Karpas-422 (cell line): ENCODE measurements around the gene FUZ. TPM values are rescaled to one million over a fixed set of nuclear protein-coding genes. Genes with fewer than 3 reads are reported as not detected.

ENCODE experiments used
- DNase-seq: peaks from one replicate; pipeline ENCODE4 v3.0.0-alpha.2; 2015
- H2AFZ ChIP-seq: fragments of 200-600 bp; sonication (generic); 2 replicates; pipeline ENCODE4 v1.6.1; 2014; ENCODE audit warnings: antibody characterized with exemption, low read length, mixed read lengths
- H3K27ac ChIP-seq: fragments of 200-600 bp; sonication (generic); 2 replicates; pipeline ENCODE4 v1.5.1; 2014; ENCODE audit warnings: mild to moderate bottlenecking, low read length, moderate library complexity
- H3K27me3 ChIP-seq: fragments of 200-600 bp; sonication (generic); 2 replicates; pipeline ENCODE4 v1.6.1; 2014; ENCODE audit warnings: low read length, mixed read lengths
- H3K36me3 ChIP-seq: fragments of 200-600 bp; sonication (generic); 2 replicates; pipeline ENCODE4 v1.6.1; 2014; ENCODE audit warnings: low read length, mixed read lengths; ENCODE audit not compliant: insufficient read depth
- H3K4me1 ChIP-seq: fragments of 200-600 bp; sonication (generic); 2 replicates; pipeline ENCODE4 v1.6.1; 2014; ENCODE audit warnings: mild to moderate bottlenecking, low read length, mixed read lengths
- H3K4me2 ChIP-seq: fragments of 200-600 bp; sonication (generic); 2 replicates; pipeline ENCODE4 v1.6.1; 2014; ENCODE audit warnings: low read length, low read depth, mild to moderate bottlenecking; ENCODE audit not compliant: poor library complexity, severe bottlenecking
- H3K4me3 ChIP-seq: fragments of 200-600 bp; sonication (generic); 2 replicates; pipeline ENCODE4 v1.5.1; 2014; ENCODE audit warnings: mild to moderate bottlenecking, antibody characterized with exemption, low read length, mixed read lengths
- H3K79me2 ChIP-seq: fragments of 200-600 bp; sonication (generic); 2 replicates; pipeline ENCODE4 v1.6.1; 2014; ENCODE audit warnings: mild to moderate bottlenecking, low read length, mixed read lengths
- H3K9ac ChIP-seq: fragments of 200-600 bp; sonication (generic); 2 replicates; pipeline ENCODE4 v1.6.0; 2014; ENCODE audit warnings: low read length
- H3K9me2 ChIP-seq: fragments of 200-600 bp; sonication (generic), shearing (Covaris generic); replicated peaks from 2 replicates; pipeline ENCODE4 v1.6.0; 2014; ENCODE audit warnings: mild to moderate bottlenecking, low read length, moderate library complexity; ENCODE audit not compliant: insufficient read depth
- H3K9me3 ChIP-seq: fragments of 300-700, 200-600 bp; sonication (generic); 2 replicates; pipeline ENCODE4 v1.6.1; 2014; ENCODE audit warnings: low read length, mixed read lengths
- H4K20me1 ChIP-seq: fragments of 200-600 bp; sonication (generic); 2 replicates; pipeline ENCODE4 v1.6.1; 2014; ENCODE audit warnings: mild to moderate bottlenecking, antibody characterized with exemption, low read length, low read depth; ENCODE audit not compliant: insufficient read depth
- total RNA-seq: library from RNA; depleted of rRNA; stranded (reverse); fragments of >200 nt; shearing (Covaris generic); gene quantifications from 2 replicates; pipeline ENCODE4 v1.2.3, GENCODE V29; 2014; ENCODE audit warnings: low replicate concordance; rRNA removed

Gene FUZ, protein sequence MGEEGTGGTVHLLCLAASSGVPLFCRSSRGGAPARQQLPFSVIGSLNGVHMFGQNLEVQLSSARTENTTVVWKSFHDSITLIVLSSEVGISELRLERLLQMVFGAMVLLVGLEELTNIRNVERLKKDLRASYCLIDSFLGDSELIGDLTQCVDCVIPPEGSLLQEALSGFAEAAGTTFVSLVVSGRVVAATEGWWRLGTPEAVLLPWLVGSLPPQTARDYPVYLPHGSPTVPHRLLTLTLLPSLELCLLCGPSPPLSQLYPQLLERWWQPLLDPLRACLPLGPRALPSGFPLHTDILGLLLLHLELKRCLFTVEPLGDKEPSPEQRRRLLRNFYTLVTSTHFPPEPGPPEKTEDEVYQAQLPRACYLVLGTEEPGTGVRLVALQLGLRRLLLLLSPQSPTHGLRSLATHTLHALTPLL
- 15.8 and 38.3 TPM in 2 replicates for total RNA-seq

DNA sequence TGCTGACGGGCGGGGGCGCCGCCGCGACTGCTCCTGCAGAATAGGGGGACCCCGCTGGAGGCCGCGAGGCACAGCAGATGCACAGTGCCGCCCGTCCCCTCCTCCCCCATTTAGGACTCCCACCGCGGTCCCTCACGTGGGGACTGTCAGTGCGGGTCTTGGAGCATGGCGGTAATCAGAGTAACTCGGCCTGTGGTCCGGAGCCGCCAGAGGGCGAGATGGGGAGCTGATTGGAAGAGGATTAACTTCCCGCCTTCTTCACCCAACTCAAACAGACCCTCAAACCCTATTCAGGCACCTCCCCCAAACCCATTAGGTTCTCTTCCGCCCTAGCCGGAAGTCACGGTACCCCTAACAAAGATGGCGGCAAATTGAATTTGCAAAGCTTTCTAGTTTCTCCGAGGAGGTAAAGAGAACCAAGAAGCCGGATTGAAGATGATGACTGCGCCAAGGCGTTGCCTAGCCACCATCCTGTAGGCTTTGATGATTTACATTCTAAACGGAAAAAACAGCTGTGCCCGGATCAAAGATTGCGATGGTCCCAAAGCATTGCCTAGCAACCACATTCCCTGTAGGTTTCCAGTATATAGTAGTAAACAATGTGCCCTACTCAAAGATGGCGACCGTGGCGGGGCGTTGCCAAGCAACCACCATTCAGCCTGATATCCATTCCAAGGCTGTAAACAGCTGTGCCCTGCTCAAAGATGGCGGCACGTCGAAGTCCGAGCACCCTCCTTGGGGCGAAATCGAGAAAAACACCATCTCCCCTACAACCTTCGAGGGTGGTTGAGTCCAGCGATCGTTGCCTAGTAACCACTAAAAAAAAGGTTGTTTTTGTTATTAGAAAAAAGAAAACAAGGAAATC, at the start of gene FUZ:
Gene FUZ, minus strand, starts transcription at position 296 of the 865 bp plus-strand sequence. Its CDS starts 186 bp downstream, at position 110.
- H2AFZ ChIP-seq: peak within 1 kb of the TSS; percentile 52

GRCh38 chr19:49862391-49863253, 49.5 kb upstream of the FUZ start:
- DNase-seq: peak; percentile 67
- peaks cover 18% of the 10 kb centered on the region for H3K4me1 ChIP-seq
- no peaks in the 10 kb centered on the region for H3K9me3 ChIP-seq
- H3K4me2 ChIP-seq: no peak overlapping the region
- H3K27ac ChIP-seq: no peak overlapping the region
- H3K9me2 ChIP-seq: no peaks in the 10 kb centered on the region
- H3K4me3 ChIP-seq: no peak overlapping the region
- no peaks in the 10 kb centered on the region for H3K27me3 ChIP-seq
- H3K9ac ChIP-seq: no peak overlapping the region
- H3K36me3 ChIP-seq: peaks cover 35% of the 10 kb centered on the region
- H2AFZ ChIP-seq: no peak overlapping the region
- H4K20me1 ChIP-seq: peaks cover 35% of the 10 kb centered on the region
- peaks cover 31% of the 10 kb centered on the region for H3K79me2 ChIP-seq

More for the DNA sequence above, at the start of gene FUZ:
- no peaks in the 10 kb centered on the region for H3K9me2 ChIP-seq
- peak within 1 kb of the TSS; percentile 62 for H3K27ac ChIP-seq
- H3K4me3 ChIP-seq: peak within 1 kb of the TSS; percentile 65
- H4K20me1 ChIP-seq: no peaks in the 10 kb centered on the region
- peaks cover 38% of the 10 kb centered on the region for H3K4me1 ChIP-seq
- peak within 1 kb of the TSS; percentile 64 for H3K9ac ChIP-seq
- H3K79me2 ChIP-seq: peaks cover under 1% of the 10 kb centered on the region
- peak within 1 kb of the TSS; percentile 65 for H3K4me2 ChIP-seq
- H3K27me3 ChIP-seq: no peaks in the 10 kb centered on the region
- no peaks in the 10 kb centered on the region for H3K9me3 ChIP-seq
- DNase-seq: peak; percentile 100
- H3K36me3 ChIP-seq: no peaks in the 10 kb centered on the region

- Histone ChIP-seq H3K36me3 (peaks cover 43% of the 10 kb centered on the region), H3K27me3 (no peaks in the 10 kb centered on the region), H2AFZ (no peak overlapping the region), H3K9ac (no peak overlapping the region), H3K4me3 (no peak overlapping the region), H3K27ac (no peak overlapping the region), H3K9me3 (no peaks in the 10 kb centered on the region), H4K20me1 (peaks cover 35% of the 10 kb centered on the region), H3K79me2 (peaks cover 29% of the 10 kb centered on the region), H3K9me2 (no peaks in the 10 kb centered on the region), H3K4me1 (peaks cover 16% of the 10 kb centered on the region), H3K4me2 (no peak overlapping the region)
- DNase-seq: no peak
These were observed 48.7 kb upstream of the FUZ start for GRCh38 chr19:49861541-49862378.

DNA sequence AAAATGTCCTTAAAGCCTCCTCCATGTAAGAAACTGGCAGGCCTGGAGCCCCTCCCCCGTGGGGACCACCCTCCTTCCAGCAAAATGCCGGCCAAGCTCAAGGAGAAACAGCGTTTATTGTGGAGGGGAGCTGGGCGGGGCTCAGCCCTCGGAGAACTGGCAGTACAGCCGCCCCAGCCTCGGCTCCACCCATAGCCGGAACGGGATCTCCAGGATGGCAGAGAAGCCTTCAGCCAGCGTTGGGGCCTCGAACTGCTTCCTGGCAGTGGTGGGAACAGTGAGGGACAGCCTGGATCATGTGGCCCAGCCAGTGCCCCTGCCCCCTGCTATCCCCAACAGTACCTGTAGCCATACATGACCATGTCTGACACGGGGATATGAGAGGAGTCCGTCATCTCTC, 48.0 kb upstream of the FUZ start:
- Histone ChIP-seq H3K9me2 (no peaks in the 10 kb centered on the region), H3K9me3 (no peaks in the 10 kb centered on the region), H3K9ac (no peak overlapping the region), H3K27ac (no peak overlapping the region), H3K4me1 (peaks cover 11% of the 10 kb centered on the region), H3K4me2 (no peak overlapping the region), H4K20me1 (peaks cover 34% of the 10 kb centered on the region), H2AFZ (no peak overlapping the region), H3K36me3 (peaks cover 48% of the 10 kb centered on the region), H3K4me3 (no peak overlapping the region), H3K79me2 (peaks cover 22% of the 10 kb centered on the region), H3K27me3 (no peaks in the 10 kb centered on the region)
- no peak for DNase-seq

DNA sequence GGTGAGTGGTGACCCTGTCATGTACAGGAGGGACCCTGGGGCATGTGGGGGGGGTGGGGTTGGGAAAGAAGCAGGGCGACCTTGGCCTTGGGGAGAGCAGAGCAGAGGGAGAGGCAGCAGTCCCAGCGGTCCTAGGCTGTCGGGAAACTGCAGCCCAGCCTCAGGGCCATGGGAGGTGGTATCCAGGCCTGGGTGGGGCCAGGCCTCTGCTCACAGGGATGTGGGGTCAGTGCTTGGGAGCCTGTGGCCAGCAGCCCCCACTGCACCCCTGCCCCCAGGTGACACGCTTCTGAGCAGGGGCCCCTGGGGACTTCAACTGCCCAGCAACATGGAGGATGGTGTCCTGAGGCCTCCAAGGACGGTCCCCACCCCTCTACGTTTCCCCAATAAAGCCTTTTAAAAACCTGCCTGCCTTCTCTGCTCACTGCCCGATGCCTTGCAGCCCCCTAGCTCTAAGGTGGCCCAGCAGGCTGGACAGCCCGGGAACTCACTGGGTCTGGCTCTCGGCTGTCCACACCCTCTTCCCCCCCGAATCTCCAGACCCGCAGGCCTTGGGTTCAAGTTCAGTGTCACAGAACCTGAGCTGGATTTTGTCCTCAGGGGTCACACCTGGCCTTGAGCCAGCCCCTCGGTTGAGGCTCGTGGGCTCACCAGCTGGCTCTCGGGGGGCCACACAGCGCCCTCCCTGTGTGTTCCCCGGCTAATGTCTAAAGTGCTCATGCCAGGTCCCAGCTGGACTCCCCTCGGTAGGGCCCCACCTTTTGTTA, 47.4 kb upstream of the FUZ start:
- no peak overlapping the region for H3K4me2 ChIP-seq
- H3K36me3 ChIP-seq: peaks cover 48% of the 10 kb centered on the region
- peaks cover 38% of the 10 kb centered on the region for H4K20me1 ChIP-seq
- peaks cover 5% of the 10 kb centered on the region for H3K4me1 ChIP-seq
- no peak for DNase-seq
- no peak overlapping the region for H2AFZ ChIP-seq
- no peak overlapping the region for H3K4me3 ChIP-seq
- no peaks in the 10 kb centered on the region for H3K9me2 ChIP-seq
- H3K79me2 ChIP-seq: peaks cover 18% of the 10 kb centered on the region
- H3K9ac ChIP-seq: no peak overlapping the region
- no peaks in the 10 kb centered on the region for H3K9me3 ChIP-seq
- H3K27me3 ChIP-seq: no peaks in the 10 kb centered on the region
- H3K27ac ChIP-seq: no peak overlapping the region

DNA sequence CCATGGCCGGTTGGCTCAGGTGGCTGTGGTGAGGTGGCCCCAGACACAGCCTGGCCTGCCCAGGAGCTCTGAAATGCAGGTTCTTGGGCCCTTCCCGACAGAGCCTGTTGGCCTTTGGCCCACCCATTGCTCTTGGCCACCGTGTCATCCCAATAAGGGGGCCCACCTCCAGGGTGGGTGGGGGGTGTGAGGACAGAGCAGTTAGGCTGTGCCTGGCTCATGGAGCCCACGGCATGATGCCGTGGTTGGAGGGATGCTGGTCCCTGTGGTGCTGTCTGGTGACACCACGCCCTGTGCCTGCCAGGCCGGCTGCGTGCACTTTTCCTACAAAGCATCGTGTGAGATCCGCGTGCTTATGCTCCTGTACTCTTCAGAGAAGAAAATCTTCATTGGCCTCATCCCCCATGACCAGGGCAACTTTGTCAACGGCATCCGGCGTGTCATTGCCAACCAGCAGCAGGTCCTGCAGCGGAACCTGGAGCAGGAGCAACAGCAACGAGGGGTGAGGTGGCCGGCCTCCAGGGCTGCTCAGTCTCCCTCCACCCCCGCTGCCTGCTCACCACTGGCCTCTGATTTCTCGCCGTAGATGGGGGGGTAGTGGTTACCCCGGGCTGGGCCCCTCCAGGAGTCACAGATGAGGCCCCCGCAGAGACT, 46.7 kb upstream of the FUZ start:
- H3K36me3 ChIP-seq: peaks cover 47% of the 10 kb centered on the region
- H3K9ac ChIP-seq: no peak overlapping the region
- H3K79me2 ChIP-seq: peaks cover 11% of the 10 kb centered on the region
- peaks cover 41% of the 10 kb centered on the region for H4K20me1 ChIP-seq
- no peaks in the 10 kb centered on the region for H3K9me3 ChIP-seq
- H3K27ac ChIP-seq: no peak overlapping the region
- H3K9me2 ChIP-seq: no peaks in the 10 kb centered on the region
- DNase-seq: no peak
- H3K4me2 ChIP-seq: no peak overlapping the region
- H3K27me3 ChIP-seq: no peaks in the 10 kb centered on the region
- peaks cover under 1% of the 10 kb centered on the region; the same call in 1 of the 2 replicates for H3K4me1 ChIP-seq
- H2AFZ ChIP-seq: no peak overlapping the region
- no peak overlapping the region for H3K4me3 ChIP-seq
